HG02970 (cell line): ENCODE measurements around the gene PLEKHA3.
A peak's percentile ranks its signal among the peaks of the same experiment; 100 is the strongest.

Experiments used
- ATAC-seq: cut with Tn5 transposase; IDR thresholded peaks from one replicate; pipeline ENCODE4 v1.9.1; 2021; ENCODE audit warnings: mild to moderate bottlenecking, moderate library complexity, moderate number of reproducible peaks; ENCODE audit not compliant: unreplicated experiment, low FRiP score

PLEKHA3 gene

GRCh38 chr2:178478439-178479274 is 1.6 kb upstream of the PLEKHA3 start, which contains the start of gene FKBP7:
Gene FKBP7, minus strand, starts transcription at chr2:178478600. Its CDS starts 101 bp downstream, at chr2:178478499.
- ATAC-seq: peak; percentile 40

DNA sequence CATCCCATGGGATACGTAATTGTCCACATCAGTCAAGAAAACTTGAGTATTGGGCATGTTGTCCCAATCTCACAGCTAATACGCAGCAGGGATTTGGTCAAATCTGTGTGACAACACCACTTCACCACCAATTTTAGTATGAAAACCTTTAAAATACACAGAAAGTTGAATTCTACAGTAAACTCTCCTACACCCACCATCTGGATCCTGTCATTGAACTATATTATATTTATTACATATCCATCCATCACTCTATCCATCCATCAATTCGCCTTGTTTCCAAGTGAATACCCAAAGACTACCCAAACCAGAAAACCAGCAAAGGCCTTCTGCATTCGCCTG is 1.0 kb upstream of the PLEKHA3 start:
- ATAC-seq: no peak

DNA sequence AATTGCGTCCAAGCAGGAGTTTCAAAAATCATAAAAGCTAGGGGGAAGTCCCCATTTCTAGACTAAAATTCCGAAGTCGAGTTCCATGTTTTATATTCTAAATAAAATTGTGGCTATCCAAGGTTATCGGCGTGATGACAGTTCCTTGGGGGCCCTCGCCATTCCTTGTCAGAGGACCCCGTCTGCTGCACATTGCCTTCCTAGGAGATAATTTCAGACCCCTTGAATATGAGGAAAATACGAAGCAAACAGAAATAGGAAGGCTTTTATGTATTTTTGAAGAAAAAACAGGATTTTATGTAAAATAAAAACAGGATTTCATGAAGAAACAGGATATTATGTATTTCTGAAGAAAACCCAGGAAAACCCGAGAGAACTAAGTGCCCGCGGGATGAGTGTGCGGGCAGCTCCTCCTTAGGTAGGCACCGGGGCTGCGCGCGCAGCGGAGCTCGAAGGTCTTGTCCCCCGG is 465 bp upstream of the PLEKHA3 start:
- no peak for ATAC-seq

DNA sequence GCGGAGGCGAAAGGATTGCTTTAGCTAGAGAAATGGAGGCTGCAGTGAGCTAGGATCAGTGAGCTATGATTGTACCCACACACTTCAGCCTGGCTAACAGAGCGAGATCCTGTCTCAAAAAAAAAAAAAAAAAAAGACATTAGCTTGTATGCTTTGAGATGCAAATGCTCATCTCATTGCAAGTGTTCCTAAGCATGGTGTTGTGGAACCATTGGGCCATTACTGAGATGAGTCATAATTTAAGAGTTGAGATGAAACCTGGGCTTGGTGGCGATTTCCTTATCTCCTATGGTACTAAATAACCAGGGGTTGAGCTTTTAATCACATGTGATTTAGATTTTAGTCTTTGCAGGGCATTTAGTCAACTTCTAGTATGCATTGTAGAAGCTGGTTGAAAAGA is 2.2 kb downstream of the PLEKHA3 start:
- no peak for ATAC-seq

DNA sequence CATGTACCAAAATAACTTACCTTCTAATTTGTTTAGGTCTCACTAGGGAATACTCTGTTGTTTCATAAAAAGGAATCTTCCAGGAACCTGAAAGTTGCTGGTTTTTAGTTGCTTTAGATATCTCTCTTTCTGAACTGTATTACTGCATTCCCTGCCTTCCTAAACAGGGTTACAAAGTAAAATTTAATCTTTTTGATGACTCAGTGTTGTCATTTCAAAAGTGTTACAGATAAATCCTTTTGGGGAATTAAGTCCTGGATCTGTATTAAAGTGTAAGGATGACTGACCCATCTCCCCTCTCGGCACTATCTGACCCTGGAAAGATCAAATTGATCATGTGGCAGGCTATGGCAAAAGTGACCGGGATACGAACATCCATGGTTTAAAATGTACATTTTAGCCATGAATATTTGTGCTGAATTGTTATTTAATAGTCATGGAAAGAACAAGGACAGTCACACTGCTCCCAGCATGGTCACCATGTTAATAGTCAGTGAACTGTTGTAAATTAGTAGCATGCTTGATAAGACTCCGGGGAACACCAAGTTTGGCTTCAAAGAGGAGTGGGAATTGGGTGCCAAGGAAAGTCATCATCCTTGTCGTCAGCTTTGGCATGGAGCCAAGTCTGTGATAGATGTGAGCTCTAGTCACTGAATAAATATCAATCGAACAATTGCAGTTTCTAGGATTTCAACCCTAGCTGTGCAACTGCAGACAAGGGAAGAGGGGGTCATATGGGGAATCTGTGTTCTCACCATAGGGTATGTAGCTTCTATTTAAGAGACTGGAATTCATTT is 4.2 kb downstream of the PLEKHA3 start:
- no peak for ATAC-seq

DNA sequence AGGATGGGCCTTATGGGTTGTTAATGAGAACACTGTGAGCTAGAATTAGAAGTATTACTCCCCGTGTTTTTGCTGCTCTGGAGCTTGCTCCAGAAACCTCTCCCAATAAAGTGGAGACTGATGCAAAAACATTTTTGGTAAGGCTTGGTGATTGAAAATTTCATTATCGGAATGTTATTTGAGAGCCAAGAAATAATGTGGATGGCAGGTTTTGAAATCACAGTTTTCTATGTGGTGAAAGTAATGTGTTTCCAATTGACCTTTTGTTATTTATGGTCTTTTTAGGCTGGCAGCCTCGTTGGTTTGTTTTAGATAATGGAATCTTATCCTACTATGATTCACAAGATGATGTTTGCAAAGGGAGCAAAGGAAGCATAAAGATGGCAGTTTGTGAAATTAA is 5.1 kb downstream of the PLEKHA3 start:
- ATAC-seq: no peak

GRCh38 chr2:178491612-178492011 is 11.4 kb downstream of the PLEKHA3 start:
- no peak for ATAC-seq

- no peak for ATAC-seq
These were observed 15.8 kb downstream of the PLEKHA3 start for GRCh38 chr2:178496049-178496448.

GRCh38 chr2:178498137-178498536 is 17.9 kb downstream of the PLEKHA3 start:
- no peak for ATAC-seq

DNA sequence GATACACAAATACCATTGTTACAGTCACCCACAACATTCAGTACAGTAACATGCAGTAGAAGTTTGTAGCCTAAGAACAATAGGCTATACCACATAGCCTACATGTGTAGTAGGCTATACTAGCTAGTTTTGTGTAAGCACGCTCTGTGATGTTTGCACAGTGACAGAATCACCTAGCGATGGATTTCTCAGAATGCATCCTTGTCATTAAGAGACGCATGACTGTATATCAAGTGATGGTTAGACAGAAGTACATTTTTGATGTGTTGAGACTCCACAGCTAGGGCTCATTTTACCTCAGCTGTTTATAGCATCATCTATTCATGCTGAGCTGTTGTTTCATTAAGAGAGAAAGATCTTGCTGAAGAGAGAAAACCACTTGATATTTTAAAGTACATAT is 19.4 kb downstream of the PLEKHA3 start:
- ATAC-seq: no peak

GRCh38 chr2:178502751-178503150 is 22.5 kb downstream of the PLEKHA3 start:
- ATAC-seq: no peak

DNA sequence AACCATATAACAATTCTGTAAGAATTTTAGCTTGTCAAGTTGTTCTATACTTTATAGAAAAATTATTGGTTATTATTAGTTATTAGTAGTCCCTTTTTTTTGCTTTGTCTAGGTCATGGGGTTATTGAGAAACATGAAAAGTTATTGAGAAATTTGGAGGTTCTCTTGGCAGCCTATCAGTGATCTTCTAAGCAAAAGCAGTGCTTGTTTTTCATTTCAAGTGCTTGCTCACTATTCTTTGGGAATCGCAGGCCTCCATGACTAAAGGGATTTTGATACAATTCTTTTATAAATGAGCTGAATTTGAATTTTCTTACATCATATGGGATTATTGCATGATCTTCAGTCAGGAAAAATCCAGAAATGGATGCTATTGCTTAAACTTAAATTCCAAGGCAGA is 25.8 kb downstream of the PLEKHA3 start:
- no peak for ATAC-seq

DNA sequence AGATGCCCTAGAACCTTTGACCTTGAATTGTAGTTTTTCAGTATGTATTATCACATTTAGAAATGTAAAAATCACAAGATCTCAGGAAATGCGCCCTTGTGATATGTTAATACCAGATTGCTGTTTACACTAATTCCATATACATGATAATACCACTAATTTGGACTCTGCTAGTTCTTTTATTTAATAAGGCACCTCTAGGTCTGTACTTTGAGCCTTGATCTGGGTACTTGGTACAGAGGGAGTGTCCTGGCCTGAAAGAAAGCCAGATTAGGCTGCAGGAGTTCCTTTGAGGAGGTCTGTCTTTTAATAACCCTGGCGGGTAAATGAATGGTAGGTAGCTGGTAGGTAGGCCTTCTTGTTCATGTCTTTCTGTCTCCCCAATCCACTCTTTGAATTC is 26.3 kb downstream of the PLEKHA3 start:
- no peak for ATAC-seq

DNA sequence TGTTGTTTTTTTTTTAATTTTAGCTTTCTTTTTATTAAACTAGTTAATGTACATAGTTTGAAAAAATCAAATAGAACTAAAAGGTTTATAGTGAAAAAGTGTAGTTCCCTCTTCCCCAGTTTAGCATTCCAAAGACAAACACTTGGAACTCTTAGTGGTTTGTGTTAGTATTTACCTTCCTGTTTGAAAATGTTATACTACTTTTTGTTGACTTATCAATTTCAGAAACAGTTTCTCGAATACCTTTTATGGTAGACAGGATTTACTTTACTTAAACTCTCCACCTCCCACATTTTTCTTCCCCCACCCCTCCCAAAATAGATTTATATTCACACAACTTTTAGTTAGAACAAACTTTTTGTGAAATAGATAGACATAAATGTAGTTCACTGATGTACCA is 26.7 kb downstream of the PLEKHA3 start:
- no peak for ATAC-seq

DNA sequence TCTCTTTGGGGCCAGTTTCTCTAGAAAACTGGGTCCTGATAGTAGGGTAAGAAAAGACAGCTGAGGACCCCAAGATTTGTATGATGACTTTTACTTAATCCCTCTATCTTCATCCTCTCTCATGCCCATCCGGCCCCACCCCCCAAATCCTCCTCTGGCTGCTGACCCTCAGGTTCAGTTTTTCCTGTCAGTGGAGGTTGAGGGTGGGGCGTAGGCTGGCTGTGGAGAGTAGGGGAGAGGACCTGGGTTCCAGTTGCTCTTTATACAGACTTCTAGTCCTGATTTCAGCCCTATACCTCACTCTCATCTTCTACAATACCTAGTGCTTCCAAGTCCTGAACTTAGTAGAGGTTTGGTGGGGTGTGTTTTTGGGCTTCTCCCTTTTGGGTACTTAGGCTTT is 28.4 kb downstream of the PLEKHA3 start:
- no peak for ATAC-seq

GRCh38 chr2:178510384-178510783 is 30.1 kb downstream of the PLEKHA3 start:
- ATAC-seq: no peak

DNA sequence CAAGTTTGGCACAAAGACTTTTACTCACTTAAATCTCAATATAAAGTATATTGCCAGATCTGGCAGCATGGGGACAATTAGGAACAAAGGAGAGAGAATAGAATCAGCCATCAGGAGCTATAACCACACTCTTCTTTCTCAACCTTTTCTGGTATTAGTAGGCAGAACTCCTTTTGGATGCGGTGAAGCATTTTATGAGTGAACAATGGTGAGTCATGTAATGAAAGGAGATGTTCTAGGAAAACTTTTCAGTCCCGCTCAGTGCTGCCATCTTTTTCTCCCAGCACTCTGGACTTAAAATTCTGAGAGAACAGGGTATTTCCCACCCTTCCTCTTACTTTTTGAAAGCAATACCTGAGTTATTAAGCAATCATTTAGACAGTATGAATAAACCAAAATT is 32.2 kb downstream of the PLEKHA3 start:
- no peak for ATAC-seq

DNA sequence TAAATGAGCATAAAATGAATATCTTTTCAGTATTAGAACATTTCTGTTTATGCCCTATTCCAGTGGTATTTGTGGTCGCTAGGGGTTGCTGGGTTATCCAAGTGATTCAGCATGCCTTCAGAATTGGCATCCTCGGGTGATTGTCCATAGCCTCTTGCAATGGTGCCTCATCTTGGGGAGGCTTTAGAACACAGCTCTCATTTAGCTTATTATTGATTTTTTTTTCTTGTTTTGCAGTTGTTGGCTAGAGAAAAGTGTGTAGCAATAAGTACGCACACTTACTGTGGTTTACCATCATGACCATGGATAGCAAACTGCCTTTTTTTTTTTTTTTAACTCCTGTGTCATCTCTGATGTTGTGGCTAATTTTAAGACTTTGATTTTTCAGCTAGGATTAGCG is 33.6 kb downstream of the PLEKHA3 start:
- no peak for ATAC-seq

- no peak for ATAC-seq
These were observed 34.4 kb downstream of the PLEKHA3 start for GRCh38 chr2:178514664-178515063.

DNA sequence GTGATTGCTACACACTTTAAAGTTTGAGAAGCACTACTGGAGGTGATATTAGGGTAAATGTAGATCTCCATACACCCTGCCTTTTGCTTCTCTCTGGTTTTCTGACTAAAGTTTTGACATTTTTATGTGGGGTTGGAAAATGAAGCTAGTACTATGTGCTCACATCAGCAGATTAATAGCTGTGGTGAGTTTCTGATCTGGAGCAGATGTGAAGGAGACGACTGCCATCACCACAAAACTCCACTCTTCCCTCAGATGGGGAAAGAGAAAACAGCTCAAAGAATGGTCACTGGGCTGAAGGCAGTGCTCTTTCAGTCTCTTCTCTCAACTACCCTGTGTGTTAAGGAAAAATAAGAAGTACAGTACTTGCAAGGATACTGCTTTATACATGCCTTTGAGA is 37.2 kb downstream of the PLEKHA3 start:
- ATAC-seq: no peak

- ATAC-seq: no peak
These were observed 41.3 kb downstream of the PLEKHA3 start for GRCh38 chr2:178521304-178522150.
